ENCODE measurements around the gene CERCAM. TPM values are rescaled to one million over a fixed set of nuclear protein-coding genes. Genes with fewer than 3 reads are reported as not detected.

The CERCAM gene
- total RNA-seq, 1 donor from 2014 or later: 70.5 TPM

- H3K27ac ChIP-seq: no peak overlapping the region
- H3K4me3 ChIP-seq: no peak overlapping the region
- intact Hi-C loops (cut with DNase I): no loop called here
- H3K9me3 ChIP-seq: no peaks in the 10 kb centered on the region
- no peak for TF ChIP-seq CTCF (IDR thresholded peaks at IDR 0.05)
- no peaks in the 10 kb centered on the region for H3K4me1 ChIP-seq
- peaks cover 22 to 40% of the 10 kb centered on the region in 2 donors for H3K36me3 ChIP-seq
- no peak for DNase-seq (ENCODE audit: low spot score in 2 of 2)
- H3K27me3 ChIP-seq: no peaks in the 10 kb centered on the region
These were observed 44.8 kb upstream of the CERCAM start for GRCh38 chr9:128375865-128376264.

GRCh38 chr9:128382261-128382660, 38.4 kb upstream of the CERCAM start:
- TF ChIP-seq CTCF (IDR thresholded peaks at IDR 0.05): no peak
- H3K4me3 ChIP-seq: no peak overlapping the region
- DNase-seq (ENCODE audit: low spot score in 2 of 2): no peak
- no peaks in the 10 kb centered on the region for H3K27me3 ChIP-seq
- H3K36me3 ChIP-seq: peaks cover 27 to 59% of the 10 kb centered on the region in 2 donors
- intact Hi-C loops (cut with DNase I): no loop called here
- H3K27ac ChIP-seq: no peak overlapping the region
- no peaks in the 10 kb centered on the region for H3K4me1 ChIP-seq
- no peaks in the 10 kb centered on the region for H3K9me3 ChIP-seq

- TF ChIP-seq CTCF (IDR thresholded peaks at IDR 0.05): no peak
- intact Hi-C loops (cut with DNase I): no loop called here
- Histone ChIP-seq H3K27me3 (no peaks in the 10 kb centered on the region), H3K4me1 (no peaks in the 10 kb centered on the region), H3K9me3 (no peaks in the 10 kb centered on the region), H3K27ac (no peak overlapping the region), H3K4me3 (no peak overlapping the region), H3K36me3 (peaks cover 26 to 59% of the 10 kb centered on the region in 2 donors)
- no peak for DNase-seq (ENCODE audit: low spot score in 2 of 2)
These were observed 37.5 kb upstream of the CERCAM start for GRCh38 chr9:128383007-128383753.

- TF ChIP-seq CTCF (IDR thresholded peaks at IDR 0.05): no peak
- Histone ChIP-seq H3K36me3 (peaks cover 26 to 65% of the 10 kb centered on the region in 2 donors), H3K4me1 (no peaks in the 10 kb centered on the region), H3K27me3 (no peaks in the 10 kb centered on the region), H3K27ac (no peak overlapping the region), H3K4me3 (no peak overlapping the region), H3K9me3 (no peaks in the 10 kb centered on the region)
- intact Hi-C loops (cut with DNase I): no loop called here
- no peak for DNase-seq (ENCODE audit: low spot score in 2 of 2)
These were observed 36.9 kb upstream of the CERCAM start for GRCh38 chr9:128383791-128384190.

GRCh38 chr9:128384801-128385495, 35.7 kb upstream of the CERCAM start:
- no peaks in the 10 kb centered on the region for H3K4me1 ChIP-seq
- no peaks in the 10 kb centered on the region for H3K9me3 ChIP-seq
- DNase-seq (ENCODE audit: low spot score in 2 of 2): no peak
- no peak for TF ChIP-seq CTCF (IDR thresholded peaks at IDR 0.05)
- no peak overlapping the region for H3K27ac ChIP-seq
- H3K36me3 ChIP-seq: peaks cover 24 to 69% of the 10 kb centered on the region in 2 donors
- no peak overlapping the region for H3K4me3 ChIP-seq
- intact Hi-C loops (cut with DNase I): no loop called here
- no peaks in the 10 kb centered on the region for H3K27me3 ChIP-seq
